Suppressor macrophage treated with lipopolysaccharide for 4 hours (primary cell): ENCODE measurements around the gene SNX24.

Source experiments
- DNase-seq: peaks from one replicate; pipeline ENCODE4 v3.0.0-alpha.2; 2020

The SNX24 gene

GRCh38 chr5:123035360-123035917 is 190.0 kb downstream of the SNX24 start:
- peak; percentile 25 for DNase-seq

GRCh38 chr5:123035918-123036390 is 190.5 kb downstream of the SNX24 start:
- DNase-seq, result peak; percentile 11

- peak; percentile 65 for DNase-seq
Observed at GRCh38 chr5:123036391-123037103, 191.1 kb downstream of the SNX24 start, which contains the start of gene PPIC. PPIC (minus strand) TSS chr5:123036725; CDS start chr5:123036625, 100 bp downstream.

GRCh38 chr5:123037104-123037418 is 191.6 kb downstream of the SNX24 start:
- no peak for DNase-seq

- DNase-seq, result no peak
Observed at GRCh38 chr5:123039673-123040072, 194.3 kb downstream of the SNX24 start.

GRCh38 chr5:123044926-123045617 is 199.7 kb downstream of the SNX24 start:
- DNase-seq, result no peak

- no peak for DNase-seq
Observed at GRCh38 chr5:123046222-123046621, 200.8 kb downstream of the SNX24 start.

- DNase-seq, result no peak
Observed at GRCh38 chr5:123047706-123048105, 202.3 kb downstream of the SNX24 start.

- no peak for DNase-seq
Observed at GRCh38 chr5:123051206-123051605, 205.8 kb downstream of the SNX24 start.
